GM20431 (cell line): ENCODE results near the gene EEPD1.

Source experiments
- in situ Hi-C: fragments of 300-500 bp; cut with MseI, MboI; formaldehyde crosslinking; loops from one replicate; pipeline ENCODE4 v1.15.0; 2020; ENCODE audit warnings: low sequenced_read_pairs; ENCODE audit not compliant: unreplicated experiment

EEPD1 gene

DNA sequence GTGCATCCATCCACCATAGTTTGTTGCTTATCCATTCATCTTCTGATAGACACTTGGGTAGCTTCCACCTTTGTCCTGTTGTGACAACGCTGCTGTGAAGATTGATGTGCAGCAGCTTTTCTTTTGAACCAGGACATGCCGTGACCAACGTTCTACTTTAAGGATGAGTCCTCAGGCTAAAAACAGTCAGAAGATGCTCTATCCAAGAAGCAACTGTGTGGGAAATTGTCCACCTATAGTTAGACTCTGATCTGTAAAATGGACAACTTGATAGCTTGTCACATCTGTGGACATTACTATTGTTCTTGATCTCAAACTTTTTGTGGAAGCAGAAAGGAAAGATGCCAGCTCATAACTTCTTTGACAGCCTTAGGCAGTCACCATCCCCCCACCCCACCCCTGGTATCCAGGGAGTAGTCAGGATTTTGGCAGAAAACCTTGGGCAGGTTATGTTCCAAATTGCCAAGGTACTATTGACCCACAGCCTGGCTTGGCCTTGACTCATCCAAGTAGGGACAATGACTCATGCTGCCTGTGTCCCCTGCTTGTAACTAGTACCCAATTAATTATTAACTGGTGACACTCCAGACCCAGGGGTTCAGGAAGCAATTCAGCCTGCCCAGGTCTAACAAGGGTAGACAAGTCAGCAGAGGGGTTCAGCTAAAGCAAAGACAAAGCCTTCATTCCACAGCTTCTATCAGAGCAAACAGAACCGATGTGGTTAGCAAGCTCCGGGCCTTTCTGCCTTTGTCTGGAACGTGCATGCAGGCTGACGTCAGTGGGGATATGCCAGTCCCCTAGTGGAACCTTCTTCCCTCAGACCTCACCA is 137.0 kb downstream of the EEPD1 start:
- in situ Hi-C loops, result loop anchor here (10.0 kb wide), 1 partner anchor 295 kb away; no protein-coding TSS in a partner anchor

DNA sequence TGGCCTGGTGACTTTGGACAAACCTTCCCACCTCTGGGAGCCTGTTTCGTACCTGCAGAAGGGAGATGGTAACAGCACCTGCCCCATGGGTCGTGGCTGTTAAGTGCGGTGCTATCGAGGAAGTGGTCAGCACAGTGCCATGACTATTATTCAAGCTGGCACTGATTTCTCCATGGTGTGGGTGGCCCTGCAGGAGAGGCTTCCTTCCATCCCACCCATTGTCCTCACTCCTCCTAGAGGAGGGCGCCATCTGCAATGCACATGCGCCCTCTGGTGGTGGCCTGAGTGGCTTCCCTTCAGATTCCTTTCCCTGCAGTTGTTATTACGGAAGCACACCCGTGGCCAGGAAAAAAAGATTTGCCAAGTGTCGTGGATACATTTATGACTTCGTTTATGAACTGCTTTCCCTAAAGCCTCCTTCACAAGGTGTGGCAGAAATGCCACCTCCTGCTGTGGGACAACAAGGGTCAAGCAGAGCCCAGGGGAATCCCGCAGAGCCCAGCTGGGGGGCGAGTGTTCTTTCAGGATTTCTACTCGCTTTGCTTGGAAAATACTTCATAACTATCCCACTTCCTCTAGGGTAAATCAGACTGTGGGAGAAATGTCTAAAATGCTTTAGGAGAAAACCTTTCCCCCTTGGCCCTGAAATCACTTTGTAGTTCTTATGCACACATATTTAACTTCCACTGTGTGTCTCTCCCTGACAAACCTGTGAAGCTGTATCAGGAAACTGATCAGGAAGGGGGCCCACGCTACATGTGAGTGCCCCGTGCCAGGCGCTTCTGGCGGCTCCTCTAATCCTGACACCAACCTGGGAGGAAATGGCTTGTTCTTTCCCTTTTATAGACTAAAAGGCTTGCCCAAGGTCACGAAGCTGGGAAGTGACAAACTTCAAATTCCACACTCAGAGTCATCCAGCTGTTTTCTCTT is 138.6 kb downstream of the EEPD1 start:
- in situ Hi-C loops, result no loop called here

DNA sequence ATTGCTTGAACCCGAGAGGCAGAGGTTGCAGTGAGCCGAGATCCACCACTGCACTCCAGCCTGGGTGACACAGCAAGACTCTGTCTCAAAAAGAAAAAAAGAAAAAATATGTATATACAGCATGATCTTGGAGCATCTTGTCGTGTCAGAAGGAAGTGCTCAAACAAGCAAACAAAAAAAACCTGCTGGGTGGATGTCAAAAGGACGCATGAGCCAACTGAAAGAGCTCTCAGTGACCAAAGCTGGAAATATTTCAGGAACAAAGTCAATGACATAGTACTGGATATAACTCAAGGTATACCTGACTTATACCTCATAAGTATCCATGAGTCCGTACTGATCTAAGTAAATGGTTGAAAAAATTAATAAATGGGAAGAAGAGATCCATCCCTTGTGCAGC is 142.0 kb downstream of the EEPD1 start:
- in situ Hi-C loops, result no loop called here

DNA sequence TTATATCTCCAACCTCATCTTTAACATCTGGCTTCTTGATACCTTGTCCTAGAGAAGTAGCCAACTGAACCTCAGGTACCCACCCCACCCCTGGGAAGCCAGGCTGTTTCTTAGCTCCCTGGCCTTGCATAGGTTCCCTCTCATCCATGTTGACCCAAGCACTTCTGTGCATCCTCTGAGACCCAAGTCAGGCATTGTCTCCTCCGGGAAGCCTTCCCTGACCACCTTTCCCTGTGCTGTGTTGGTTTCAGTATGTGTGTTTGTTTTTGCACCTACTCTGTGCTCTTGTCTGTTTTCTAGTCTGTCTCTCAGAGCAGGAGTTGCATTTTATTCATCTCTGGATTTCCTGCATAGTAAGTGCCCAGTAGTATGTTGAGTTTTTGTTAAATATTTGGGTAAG is 143.2 kb downstream of the EEPD1 start:
- in situ Hi-C loops, result no loop called here

DNA sequence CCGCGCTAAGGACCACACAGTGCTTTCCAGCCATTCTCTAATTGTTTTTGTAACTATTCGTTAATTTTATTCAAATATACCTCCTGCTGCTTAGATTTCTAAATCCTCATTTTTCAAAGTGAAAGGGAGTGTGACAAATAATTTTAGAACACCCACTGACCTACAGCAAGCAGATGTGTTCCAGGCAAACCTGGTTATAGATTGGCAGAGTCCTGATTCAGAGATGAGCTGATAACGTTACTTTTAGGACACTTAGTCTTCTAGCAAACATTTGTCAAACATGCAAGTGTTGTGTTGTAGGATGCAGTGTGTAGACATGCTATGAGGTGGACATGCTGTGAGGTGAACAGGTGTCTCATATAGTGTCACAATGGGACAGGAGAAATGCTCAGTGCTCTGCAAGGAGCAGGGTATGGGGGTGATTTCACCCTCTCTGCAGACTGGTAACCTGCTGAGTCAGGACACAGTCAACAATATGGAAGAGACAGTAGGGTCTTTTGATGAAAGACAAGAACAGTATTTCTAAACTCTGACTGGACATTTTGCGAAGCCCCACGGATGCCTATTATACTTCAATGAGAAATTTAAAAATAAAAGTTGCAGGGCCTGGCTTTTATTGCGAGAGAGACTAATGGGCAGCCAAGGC is 144.4 kb downstream of the EEPD1 start:
- in situ Hi-C loops, result no loop called here

DNA sequence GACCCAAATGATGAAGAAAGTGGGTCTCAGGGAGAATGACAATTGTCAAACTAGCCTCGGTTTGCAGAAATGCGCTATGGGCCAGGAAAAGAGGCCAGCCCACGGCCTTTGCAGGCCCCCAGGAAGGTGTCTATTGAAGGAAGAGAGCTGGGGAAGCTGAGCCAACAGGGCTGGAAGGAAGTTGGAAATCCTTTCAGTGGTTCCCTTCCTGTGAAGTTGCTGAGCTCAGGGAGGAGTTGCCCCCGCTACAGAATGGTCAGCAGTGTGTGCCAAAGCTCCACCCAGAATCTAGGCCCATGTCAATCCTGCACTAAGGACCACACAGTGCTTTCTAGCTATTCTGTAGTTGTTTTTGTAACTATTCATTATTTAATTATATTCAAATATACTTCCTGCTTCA is 145.1 kb downstream of the EEPD1 start:
- in situ Hi-C loops, result no loop called here

DNA sequence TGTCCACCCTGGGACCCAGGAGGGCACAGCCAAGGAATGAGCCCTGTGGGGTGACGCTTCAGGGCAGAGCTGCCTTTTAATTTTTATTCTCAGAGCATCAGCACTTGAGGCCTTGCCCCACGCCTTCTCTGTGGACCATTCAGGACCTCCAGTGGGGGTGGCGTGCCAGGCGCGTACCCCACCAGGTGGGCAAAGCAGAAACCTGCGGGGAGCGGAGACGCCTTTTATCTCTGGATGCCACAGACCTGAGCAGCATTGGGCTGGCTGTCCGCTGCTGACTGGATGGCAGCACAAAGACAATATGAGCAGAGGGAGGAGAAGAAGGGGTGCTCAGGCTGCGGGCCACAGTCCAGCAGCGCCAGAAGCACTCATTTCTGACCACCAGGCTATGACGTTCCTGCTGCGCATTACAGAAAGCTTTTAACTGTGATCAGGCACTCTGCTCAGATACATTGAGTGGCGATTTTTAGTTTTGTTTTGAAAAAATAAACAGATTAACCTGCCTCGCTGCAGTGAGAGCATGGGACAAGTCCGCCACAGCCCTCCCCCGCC is 146.2 kb downstream of the EEPD1 start:
- in situ Hi-C loops, result no loop called here

DNA sequence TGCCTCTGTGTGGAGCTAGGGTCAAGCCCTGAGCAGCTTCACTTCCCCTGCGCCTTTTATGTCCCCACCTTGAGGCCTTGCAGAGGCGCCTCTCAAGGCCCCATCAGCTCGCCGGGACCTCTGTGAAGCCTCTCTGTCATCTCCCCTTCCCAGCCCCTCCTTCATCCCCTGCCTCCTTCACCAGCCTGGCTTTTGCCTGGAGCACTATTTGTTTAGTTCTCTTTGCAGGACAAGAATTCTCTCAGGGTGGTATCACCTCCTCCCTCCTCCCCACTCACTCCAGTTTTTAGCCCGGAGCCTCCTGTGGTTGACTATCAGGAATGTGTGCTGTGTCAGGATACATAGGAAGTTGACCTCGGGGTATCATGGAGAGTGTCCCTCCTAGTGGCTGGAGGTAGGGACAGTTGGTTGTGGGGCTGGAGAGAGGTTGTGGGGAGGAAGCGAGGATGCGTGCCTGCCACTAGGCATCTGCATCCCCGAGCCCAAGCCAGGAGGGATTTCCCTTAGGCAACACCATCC is 146.8 kb downstream of the EEPD1 start:
- in situ Hi-C loops, result no loop called here

DNA sequence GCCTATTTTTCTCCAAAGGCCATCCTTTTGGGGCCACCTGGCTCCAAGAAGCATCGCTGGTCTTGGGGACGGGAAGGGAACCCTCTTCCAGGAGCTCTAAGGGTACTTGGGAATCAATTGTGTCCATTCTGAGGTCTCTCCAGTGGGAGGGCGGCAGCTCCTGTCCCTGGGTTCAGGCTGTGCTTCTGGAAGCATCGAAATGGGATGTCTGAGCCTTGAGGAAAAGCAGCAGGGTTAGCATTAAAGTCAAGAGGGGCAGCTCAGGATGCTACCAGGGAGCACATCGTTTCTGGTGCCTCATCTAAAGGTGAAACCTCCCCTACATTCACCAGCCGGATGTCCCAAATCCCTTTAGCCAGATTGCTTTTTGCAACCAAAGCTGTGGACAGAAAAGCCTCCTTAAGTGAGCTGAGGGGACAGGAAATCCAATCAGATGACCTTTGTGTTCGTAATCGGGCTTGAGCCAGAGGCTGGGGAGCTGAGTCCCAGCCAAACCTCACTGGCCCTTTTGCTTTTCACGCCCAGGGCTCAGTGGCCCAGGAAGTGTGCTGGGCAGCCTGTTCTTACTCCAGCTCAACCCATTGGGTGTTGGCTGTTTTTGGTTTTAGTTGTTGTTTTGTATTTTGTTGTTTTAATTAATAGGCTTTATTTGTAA is 147.8 kb downstream of the EEPD1 start:
- in situ Hi-C loops, result no loop called here

DNA sequence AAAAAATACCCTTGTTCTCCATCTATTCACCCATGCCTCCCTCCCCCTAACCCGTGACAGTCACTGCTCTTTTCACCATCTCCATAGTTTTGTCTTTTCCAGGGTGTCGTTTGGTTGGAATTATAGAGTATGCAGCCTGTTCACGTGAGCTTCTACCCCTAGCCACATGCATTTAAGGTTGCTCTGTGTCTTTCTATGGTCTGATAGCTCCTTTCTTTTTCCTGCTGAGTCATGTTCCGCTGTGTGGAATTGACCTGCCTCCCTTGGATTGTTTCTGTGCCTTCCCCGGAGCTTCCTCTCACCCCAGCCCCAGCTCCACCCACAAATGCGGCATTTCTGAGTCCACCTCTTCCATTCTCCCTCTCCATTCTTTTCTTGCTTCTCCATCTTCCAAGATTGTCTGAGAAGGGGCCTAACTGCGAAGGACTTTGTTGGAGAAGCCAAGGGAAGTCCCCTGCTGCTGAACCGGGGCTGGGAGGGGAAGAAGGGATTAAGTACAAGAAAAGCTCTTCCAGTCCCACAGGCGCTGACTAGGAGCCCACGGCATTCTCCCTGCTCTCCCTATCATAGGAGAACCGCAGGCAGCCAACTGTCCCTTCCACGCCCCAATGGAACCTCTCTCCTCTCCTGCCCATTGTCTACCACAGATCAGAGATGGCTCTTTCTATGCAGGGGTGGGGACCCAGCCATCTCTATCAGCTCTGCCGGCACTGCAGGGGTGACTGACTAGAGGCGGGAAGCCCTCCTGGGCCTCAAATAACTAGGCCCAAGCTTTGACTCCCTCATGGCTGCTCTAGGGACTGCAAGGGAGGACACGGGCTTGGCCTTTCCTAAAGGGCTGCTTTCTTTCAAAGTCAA is 149.1 kb downstream of the EEPD1 start:
- in situ Hi-C loops, result no loop called here

DNA sequence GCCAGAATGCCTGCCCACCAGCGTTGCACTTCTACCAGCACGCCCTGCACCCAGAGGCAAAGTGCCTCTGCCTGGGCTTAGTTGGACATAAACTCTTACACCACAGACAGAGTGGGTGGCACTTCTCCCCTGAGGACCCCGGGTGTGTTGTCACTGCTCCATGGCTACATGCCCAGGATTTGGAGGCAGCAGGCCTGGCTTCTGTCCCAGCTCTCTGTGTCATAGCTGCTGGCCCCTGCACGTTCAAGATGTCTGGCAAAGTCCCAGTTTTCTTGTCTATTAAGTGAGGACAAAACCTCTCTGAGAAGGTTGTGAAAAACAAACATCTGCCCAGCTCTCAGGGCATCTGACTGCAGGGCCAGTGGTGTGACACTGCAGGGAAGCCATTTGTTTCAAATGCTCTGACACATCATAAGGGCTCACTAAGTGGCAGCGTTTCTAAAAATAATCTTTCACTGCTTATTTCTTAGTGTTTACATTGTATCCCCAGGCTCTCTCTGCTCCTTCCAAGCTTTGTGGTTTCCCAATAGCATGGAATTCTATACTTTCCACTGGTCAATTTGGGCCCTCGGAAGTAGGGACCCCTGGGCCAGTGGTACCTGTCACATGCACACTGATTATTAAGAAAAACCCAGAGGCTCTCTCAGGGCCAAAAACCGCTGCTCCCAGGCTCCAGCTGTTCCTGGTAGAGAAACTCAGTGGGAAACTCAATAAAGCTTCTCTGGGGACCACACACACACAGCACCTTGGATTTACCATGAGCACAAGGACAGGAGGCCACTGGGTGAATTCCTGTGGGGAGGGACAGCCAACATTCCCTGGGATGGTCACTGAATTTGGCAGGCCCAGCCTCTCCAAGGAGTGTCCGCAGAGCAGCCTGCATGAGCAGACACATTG is 150.4 kb downstream of the EEPD1 start:
- in situ Hi-C loops, result no loop called here

DNA sequence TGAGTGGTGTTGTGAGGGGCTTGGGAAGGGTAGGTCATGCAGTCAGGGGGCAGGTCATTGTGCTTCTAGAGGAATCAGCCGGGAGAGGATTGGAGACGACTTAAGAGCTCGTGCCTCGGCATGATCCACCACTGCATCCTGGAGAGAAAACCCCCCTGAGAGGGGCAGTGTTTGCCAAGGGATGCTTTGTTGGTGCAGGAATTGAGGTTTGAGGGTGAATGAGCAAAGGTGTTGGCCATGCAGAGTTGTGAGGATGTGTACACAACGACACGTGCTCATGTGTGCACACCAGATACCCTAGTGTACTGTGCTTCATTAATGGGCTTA is 151.0 kb downstream of the EEPD1 start:
- in situ Hi-C loops, result no loop called here

DNA sequence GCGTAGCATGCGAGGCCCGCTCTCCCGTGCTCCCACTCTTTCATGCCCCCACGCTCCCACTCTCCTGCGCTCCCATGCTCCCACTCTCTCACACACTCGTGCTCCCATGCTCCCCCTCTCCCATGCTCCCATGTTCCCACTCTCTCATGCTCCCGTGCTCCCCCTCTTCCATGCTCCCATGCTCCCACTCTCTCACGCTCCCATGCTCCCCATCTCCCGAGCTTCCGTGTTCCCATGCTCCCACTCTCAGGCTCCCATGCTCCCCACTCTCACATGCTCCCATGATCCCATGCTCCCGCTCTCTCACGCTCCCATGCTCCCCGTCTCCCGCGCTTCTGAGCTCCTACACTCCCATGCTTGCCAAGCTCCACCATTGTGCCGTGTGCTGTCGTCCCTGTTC is 152.2 kb downstream of the EEPD1 start:
- in situ Hi-C loops, result no loop called here

DNA sequence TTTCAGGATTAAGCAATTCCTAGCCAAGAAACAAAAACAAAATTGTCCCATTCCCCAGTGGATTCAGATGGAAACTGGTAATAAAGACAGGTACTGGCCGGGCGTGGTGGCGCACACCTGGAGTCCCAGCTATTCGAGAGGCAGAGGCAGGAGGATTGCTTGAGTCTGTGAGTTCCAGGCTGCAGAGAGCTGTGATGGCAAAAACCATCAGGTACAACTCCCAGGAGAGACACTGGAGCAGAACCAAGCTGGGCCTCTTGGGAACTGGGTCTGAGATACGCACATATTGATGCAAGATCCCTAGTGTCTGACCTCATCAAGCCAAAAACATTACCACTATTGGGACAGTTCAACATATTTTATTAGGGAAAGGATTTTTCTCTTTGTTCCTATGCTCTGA is 152.6 kb downstream of the EEPD1 start:
- in situ Hi-C loops, result no loop called here

DNA sequence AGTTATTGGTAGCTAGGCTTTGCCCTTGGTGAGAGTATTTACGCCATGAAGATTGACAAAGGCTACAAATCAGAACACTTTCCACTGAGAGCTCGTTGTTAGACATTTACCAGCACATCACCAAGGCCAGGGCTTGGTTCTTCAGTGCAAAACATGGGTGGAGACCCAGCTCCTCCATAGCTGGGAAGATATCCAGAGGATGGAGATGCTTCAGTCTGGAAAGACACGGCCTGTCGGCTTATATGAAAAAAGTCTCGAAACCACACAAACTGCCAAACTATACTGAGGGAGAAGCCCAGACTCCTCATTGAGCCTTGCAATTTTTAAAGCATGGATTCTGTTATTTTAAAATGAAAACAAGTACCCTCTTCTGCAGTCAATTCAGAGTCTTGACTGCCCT is 153.2 kb downstream of the EEPD1 start:
- in situ Hi-C loops, result no loop called here

DNA sequence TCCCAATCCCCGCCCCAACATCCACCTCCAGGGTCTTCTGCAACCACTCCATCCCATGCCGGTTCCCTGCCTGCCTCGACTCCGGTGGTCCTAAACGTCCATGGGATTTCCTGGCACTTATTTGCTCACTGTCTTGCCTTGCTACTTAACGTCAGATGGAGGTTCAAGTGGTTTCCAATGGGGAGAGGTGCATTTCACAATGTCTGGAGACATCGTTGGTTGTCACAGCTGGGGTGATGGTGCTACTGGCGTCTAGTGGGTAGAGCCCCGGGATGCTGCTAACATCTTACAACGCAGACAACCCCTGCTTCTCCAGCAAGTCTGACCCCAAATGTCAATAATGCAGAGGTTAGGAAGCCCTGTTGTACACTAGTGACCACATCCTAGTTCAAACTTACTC is 153.7 kb downstream of the EEPD1 start:
- in situ Hi-C loops, result no loop called here

DNA sequence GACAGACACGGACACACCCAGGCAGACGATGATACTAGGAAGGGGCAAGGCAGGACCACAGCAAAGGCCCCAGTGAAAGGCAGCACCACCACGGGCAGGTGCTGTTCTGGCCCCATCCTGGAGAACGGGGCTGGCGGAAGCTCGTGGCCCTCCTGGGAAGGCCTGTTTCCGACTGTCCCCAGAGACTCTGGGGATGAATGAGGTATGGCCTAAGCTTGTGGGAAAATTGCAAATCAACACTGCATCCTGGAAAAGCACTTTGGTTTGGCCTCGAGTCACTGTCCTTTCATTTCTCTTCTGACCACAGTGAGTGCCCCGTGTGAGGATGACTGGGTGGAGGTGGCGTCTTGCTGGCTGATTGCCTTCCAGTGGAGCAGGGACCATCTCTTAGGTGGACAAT is 155.0 kb downstream of the EEPD1 start:
- in situ Hi-C loops, result no loop called here

DNA sequence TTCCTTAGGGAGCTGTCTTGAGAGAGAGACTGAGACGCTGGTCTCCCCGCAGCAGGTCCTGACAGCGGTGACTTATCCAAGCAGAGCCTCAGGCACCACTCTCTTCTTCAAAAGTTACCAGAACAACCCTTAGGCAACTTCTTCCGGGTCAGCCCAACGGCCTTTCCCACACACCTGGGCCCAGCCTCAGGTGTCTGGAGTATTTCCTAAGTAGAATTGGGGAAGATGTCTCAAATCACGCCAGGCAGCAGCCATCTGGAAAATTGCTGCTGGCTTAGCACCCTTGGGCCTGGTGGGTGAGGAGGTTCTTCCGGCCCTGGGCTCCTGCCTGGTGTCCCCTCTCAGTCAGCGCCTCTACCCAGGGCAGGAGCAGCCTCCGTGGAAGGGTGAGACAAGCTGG is 156.2 kb downstream of the EEPD1 start:
- in situ Hi-C loops, result no loop called here
